Measurements from ENCODE around the gene ZCCHC7.

Gene ZCCHC7

GRCh38 chr9:37246826-37247225, 126.5 kb downstream of the ZCCHC7 start:
- Histone ChIP-seq H3K4me3 (ENCODE audit: low read length) (no peak overlapping the region), H3K79me2 (ENCODE audit: control insufficient read depth, low read length) (peaks cover 52% of the 10 kb centered on the region), H3F3A (ENCODE audit: control insufficient read depth, insufficient read depth) (no peaks in the 10 kb centered on the region; the same call in 1 of the 2 replicates), H3K9me2 (replicated peaks; ENCODE audit: control insufficient read depth, low read length) (no peaks in the 10 kb centered on the region), H3K27ac (ENCODE audit: low read depth, low read length) (no peak overlapping the region), H4K20me1 (ENCODE audit: control insufficient read depth, insufficient read depth, low read depth, low read length) (no peaks in the 10 kb centered on the region), H3K4me2 (ENCODE audit: low read length) (no peak overlapping the region), H3K4me1 (ENCODE audit: control insufficient read depth, low read length) (peaks cover 37% of the 10 kb centered on the region), H3K9me3 (ENCODE audit: control insufficient read depth, insufficient read depth, low read length) (no peaks in the 10 kb centered on the region), H3K36me3 (ENCODE audit: control insufficient read depth, low read length) (peaks cover 32% of the 10 kb centered on the region), H3K27me3 (ENCODE audit: control insufficient read depth, low read length) (no peaks in the 10 kb centered on the region)
- TF ChIP-seq CTCF (IDR thresholded peaks at IDR 0.05; ENCODE audit: low read depth, low read length, poor library complexity, severe bottlenecking) (no peak), EZH2phosphoT487 (IDR thresholded peaks at IDR 0.05; ENCODE audit: borderline replicate concordance, low read length) (no peak)

- Histone ChIP-seq H3K4me1 (ENCODE audit: control insufficient read depth, low read length) (peaks cover 28% of the 10 kb centered on the region), H3F3A (ENCODE audit: control insufficient read depth, insufficient read depth) (no peaks in the 10 kb centered on the region; the same call in 1 of the 2 replicates), H3K27ac (ENCODE audit: low read depth, low read length) (no peak overlapping the region), H3K4me3 (ENCODE audit: low read length) (no peak overlapping the region), H3K9me2 (replicated peaks; ENCODE audit: control insufficient read depth, low read length) (no peaks in the 10 kb centered on the region), H3K79me2 (ENCODE audit: control insufficient read depth, low read length) (peaks cover 39% of the 10 kb centered on the region), H3K36me3 (ENCODE audit: control insufficient read depth, low read length) (peaks cover 44% of the 10 kb centered on the region), H3K27me3 (ENCODE audit: control insufficient read depth, low read length) (no peaks in the 10 kb centered on the region), H3K9me3 (ENCODE audit: control insufficient read depth, insufficient read depth, low read length) (no peaks in the 10 kb centered on the region), H4K20me1 (ENCODE audit: control insufficient read depth, insufficient read depth, low read depth, low read length) (no peaks in the 10 kb centered on the region), H3K4me2 (ENCODE audit: low read length) (no peak overlapping the region)
- TF ChIP-seq EZH2phosphoT487 (IDR thresholded peaks at IDR 0.05; ENCODE audit: borderline replicate concordance, low read length) (no peak), CTCF (IDR thresholded peaks at IDR 0.05; ENCODE audit: low read depth, low read length, poor library complexity, severe bottlenecking) (no peak)
These were observed 128.3 kb downstream of the ZCCHC7 start for GRCh38 chr9:37248651-37249163.

- Histone ChIP-seq H3K4me2 (ENCODE audit: low read length) (no peak overlapping the region), H3K79me2 (ENCODE audit: control insufficient read depth, low read length) (peaks cover 36% of the 10 kb centered on the region), H3K27me3 (ENCODE audit: control insufficient read depth, low read length) (no peaks in the 10 kb centered on the region), H3K9me2 (replicated peaks; ENCODE audit: control insufficient read depth, low read length) (no peaks in the 10 kb centered on the region), H3K4me3 (ENCODE audit: low read length) (no peak overlapping the region), H3K27ac (ENCODE audit: low read depth, low read length) (no peak overlapping the region), H3F3A (ENCODE audit: control insufficient read depth, insufficient read depth) (no peaks in the 10 kb centered on the region), H4K20me1 (ENCODE audit: control insufficient read depth, insufficient read depth, low read depth, low read length) (no peaks in the 10 kb centered on the region), H3K9me3 (ENCODE audit: control insufficient read depth, insufficient read depth, low read length) (no peaks in the 10 kb centered on the region), H3K4me1 (ENCODE audit: control insufficient read depth, low read length) (peaks cover 40% of the 10 kb centered on the region), H3K36me3 (ENCODE audit: control insufficient read depth, low read length) (peaks cover 63% of the 10 kb centered on the region)
- no peak for TF ChIP-seq EZH2phosphoT487 (IDR thresholded peaks at IDR 0.05; ENCODE audit: borderline replicate concordance, low read length)
These were observed 131.1 kb downstream of the ZCCHC7 start for GRCh38 chr9:37251452-37251851.

- Histone ChIP-seq H3F3A (ENCODE audit: control insufficient read depth, insufficient read depth) (no peaks in the 10 kb centered on the region), H3K4me2 (ENCODE audit: low read length) (no peak overlapping the region), H3K79me2 (ENCODE audit: control insufficient read depth, low read length) (peaks cover 39% of the 10 kb centered on the region), H3K4me1 (ENCODE audit: control insufficient read depth, low read length) (peaks cover 40% of the 10 kb centered on the region), H3K36me3 (ENCODE audit: control insufficient read depth, low read length) (peaks cover 72% of the 10 kb centered on the region), H4K20me1 (ENCODE audit: control insufficient read depth, insufficient read depth, low read depth, low read length) (no peaks in the 10 kb centered on the region), H3K27me3 (ENCODE audit: control insufficient read depth, low read length) (no peaks in the 10 kb centered on the region), H3K27ac (ENCODE audit: low read depth, low read length) (no peak overlapping the region), H3K4me3 (ENCODE audit: low read length) (no peak overlapping the region), H3K9me2 (replicated peaks; ENCODE audit: control insufficient read depth, low read length) (no peaks in the 10 kb centered on the region), H3K9me3 (ENCODE audit: control insufficient read depth, insufficient read depth, low read length) (no peaks in the 10 kb centered on the region)
- no peak for TF ChIP-seq CTCF (IDR thresholded peaks at IDR 0.05; ENCODE audit: low read depth, low read length, poor library complexity, severe bottlenecking)
- TF ChIP-seq EZH2phosphoT487 (IDR thresholded peaks at IDR 0.05; ENCODE audit: borderline replicate concordance, low read length): no peak
These were observed 133.1 kb downstream of the ZCCHC7 start for GRCh38 chr9:37253377-37253937.
